ENCODE data around the gene TWF1.
"Not testable (repeated sequence)": the region's sequence is repeated elsewhere in the genome, so short reads cannot be mapped to it uniquely, and the experiment has no call there.

The TWF1 gene

GRCh38 chr12:43805860-43806736 lies at the start of gene TWF1:
TWF1 (minus strand) TSS chr12:43806317; CDS start chr12:43806245, 72 bp downstream.
- peak; percentile 73 to 88 for DNase-seq

DNA sequence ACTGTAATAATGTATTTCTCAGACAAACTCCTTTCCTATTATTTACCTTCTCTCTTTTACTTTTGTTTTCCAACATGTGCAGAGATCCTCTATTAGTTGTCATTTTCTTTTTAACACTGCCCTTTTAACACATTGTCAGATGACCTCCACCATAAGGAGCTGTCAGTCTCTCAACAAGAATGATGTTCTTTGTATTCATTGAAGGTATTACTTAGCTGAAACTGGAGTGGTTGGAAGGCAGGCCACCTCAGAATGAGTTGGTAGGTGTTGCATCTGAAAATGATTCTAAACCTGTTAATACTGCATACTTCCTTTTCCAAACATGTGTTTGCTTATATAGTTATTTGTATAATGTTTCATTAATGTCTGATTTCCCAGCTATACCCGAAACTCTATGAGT lies 46.6 kb upstream of the TWF1 start:
- no peak for DNase-seq

DNA sequence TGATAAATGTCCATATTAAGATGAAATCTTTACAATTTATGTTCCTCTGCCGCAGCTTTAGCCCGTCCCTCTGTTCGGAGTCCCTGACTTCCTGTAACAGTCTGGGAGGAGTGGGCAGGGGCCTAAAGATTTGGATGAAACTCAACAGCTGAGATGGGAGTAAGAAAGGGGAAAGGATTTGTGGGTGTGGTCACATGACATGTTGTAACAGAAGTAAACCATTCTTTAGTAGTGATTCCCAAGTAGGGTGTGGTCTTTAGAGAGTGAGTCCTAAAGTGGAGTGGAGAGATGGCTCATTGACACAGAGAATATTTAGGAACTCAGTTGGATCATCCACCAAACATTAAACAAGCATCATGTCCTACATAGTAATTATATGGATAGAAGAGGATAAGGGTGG lies 42.7 kb upstream of the TWF1 start:
- no peak for DNase-seq

- DNase-seq: no peak
These were observed 42.0 kb upstream of the TWF1 start for GRCh38 chr12:43848226-43848507.

- not testable (repeated sequence) for DNase-seq
These were observed 41.5 kb upstream of the TWF1 start for GRCh38 chr12:43847425-43848225.

DNA sequence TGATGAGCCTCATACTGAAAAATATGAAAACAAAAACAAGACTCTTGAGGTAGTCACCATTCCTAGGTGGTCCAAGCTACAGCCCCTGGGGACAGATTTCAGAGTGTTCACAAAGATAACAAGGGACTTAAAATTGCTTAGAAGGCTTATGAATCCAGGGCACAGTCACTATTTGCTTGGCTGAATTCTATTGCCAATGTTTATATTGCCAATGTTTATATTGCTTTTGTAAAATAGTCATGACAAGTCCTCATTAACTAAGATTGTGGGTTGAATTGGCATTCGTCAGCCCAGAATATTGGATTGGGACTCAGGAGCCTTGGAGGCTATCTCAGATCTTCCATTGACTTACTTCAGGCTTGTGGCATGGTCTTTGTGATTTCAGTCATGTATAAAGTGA lies 36.1 kb upstream of the TWF1 start:
- DNase-seq: no peak

DNA sequence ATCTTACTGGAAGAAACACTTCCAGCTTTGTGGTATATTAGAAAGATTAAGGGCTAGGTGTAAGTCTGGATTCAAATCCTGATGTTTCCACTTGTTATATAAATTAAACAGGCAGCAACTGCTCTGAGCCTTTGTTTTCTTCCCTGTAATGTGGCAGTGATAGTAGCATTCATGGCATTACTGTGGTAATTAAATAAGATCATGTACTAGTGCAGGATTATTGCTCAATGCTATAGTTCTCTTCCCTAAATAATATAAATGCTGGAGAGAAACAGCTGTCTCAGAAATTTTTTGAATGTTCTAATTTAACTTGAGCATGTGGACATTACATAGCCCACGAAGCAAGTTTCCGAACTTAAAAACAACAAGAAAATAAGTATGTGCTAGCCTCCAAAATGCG lies 35.1 kb upstream of the TWF1 start:
- no peak for DNase-seq

DNA sequence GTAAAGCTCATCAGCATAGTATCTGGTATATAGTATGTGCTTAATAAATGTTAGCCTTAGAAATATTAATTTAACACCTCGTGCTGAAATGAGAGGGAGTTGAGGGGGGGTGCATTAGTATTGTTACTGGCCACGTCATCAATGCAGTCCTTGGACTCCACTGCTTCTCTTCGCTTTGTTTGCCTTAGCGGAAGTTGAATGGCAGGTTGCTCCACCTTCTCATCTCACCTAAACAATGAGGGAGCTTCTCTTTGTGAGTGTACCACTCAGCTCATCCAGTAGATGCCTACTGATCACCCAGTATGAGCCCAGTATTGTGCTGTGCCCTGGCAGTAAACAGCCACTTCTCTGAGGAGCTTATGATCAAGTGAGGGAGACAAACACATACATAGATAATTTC lies 34.2 kb upstream of the TWF1 start:
- no peak for DNase-seq

DNA sequence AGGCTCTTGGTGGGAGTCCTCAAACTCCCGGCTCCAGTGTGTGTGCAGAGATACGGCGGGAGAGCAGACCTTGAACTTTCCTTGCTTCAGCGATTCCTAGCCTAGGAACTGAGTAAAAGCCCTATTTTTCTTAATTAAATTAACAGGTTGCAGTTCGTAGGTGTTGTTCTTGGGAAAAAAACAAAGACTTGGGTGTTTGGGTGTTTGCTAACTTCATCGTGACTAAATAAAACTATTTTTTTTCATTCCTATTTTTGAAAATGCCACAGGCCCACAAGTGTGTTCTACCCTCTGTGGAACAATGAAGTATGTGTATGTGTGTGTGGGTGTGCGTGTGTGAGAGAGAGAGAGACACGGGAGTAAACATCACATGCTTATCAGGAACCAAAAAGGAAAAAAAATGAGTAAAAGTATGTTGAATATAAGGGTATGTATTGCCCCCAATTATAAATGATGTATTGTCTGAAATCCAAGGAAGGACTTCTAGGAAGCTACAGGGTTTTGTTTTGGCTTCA lies 30.4 kb upstream of the TWF1 start:
- DNase-seq: peak; percentile 47 to 59

DNA sequence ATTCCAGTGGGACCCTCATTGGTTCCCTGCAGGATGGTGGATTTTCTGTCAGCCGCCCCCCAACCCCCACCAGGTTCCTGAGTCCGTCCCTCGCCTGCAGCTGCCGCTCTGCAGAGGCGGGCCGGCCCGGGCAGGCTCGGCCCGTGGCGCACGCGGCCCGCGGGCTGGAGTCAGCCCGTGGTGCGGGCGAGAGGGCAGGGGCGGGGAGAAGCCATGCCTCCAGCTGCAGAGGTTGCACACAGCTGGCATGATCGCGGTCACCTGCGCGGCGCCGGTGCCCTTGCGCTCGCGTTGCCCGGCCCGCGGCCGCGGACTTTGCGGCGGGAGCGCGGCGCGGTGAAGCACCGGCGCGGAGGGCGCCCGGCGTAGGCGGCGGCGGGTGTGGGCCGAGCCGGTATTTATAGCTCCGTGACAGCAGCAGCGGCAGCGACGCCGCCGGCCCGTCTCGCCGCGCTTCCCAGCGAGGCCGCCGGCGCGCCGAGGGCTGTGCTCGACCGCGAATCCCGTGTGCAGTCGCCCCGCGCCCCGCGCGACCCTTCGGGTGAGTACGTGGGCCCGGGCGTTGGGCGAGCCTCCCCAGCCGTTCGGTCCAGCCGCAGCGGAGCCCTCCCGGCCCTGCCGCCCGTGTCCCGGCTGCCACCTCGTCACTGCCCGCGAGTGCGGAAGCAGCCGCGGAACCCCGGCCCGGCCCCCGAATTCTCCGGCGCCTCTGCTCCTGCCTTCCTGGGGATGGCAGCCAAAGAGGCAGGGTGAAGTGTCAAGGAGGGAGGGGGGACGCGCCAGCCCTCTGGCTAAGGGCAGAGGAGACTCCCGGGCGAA lies 29.7 kb upstream of the TWF1 start, which contains the start of gene TMEM117:
TSS of gene TMEM117 (plus strand) at position 426 of the 819 bp plus-strand sequence.
- DNase-seq: peak; percentile 10 to 86

GRCh38 chr12:43835264-43835655 lies 29.1 kb upstream of the TWF1 start:
- peak in 1 of 2 experiments; percentile 62 for DNase-seq

- DNase-seq: no peak
These were observed 26.5 kb upstream of the TWF1 start for GRCh38 chr12:43832463-43833168.

DNA sequence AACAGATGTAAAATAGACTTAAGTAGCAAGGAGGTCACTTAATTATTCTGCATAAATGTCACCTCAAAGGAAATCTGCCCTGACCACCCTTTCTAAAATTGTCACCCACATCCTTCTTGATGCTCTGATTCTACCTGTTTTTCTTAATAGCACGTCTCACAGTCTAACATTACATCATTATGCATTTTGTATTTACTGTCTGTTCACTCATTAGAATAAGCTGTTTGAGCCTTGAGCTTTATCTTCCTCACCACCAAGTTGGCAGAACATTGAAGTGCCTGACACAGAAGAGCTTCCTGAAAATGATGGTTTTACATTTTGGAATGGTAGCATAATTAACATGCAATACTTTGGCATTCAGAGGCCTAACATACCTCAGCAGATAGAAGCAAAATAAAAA lies 21.0 kb upstream of the TWF1 start:
- peak in 1 of 2 experiments; percentile 8 for DNase-seq

GRCh38 chr12:43826681-43827080 lies 20.6 kb upstream of the TWF1 start:
- no peak for DNase-seq

DNA sequence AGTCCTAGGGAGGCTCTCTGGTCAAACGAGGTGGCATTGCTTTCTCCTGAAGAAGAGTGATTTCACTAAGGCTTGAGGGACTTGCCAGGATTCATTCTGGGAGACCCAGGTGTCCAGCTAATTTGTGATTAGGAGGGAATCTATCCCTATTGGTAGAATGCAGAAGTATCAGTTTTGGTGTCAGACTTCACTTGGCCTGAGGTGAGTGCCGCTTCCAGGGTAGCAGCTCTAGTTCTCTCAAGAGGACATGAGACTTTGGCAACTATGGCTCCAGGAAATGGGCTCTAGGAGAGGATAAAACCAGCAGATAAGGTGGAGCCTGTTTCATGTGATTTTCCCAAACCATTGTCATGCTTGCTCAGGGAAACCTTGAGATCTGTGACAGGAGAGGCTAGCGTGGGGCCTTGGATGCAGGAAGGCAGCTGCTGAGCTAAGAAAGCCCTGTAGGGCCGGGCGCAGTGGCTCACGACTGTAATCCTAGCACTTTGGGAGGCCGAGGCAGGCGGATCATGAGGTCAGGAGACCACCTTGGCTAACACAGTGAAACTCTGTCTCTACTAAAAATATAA lies 18.2 kb upstream of the TWF1 start:
- no peak for DNase-seq

GRCh38 chr12:43816168-43816567 lies 10.1 kb upstream of the TWF1 start:
- no peak for DNase-seq

GRCh38 chr12:43815416-43815815 lies 9.3 kb upstream of the TWF1 start:
- DNase-seq: peak; percentile 29 to 41

GRCh38 chr12:43812926-43813325 lies 6.8 kb upstream of the TWF1 start:
- DNase-seq: no peak

GRCh38 chr12:43812057-43812456 lies 5.9 kb upstream of the TWF1 start:
- DNase-seq: no peak

DNA sequence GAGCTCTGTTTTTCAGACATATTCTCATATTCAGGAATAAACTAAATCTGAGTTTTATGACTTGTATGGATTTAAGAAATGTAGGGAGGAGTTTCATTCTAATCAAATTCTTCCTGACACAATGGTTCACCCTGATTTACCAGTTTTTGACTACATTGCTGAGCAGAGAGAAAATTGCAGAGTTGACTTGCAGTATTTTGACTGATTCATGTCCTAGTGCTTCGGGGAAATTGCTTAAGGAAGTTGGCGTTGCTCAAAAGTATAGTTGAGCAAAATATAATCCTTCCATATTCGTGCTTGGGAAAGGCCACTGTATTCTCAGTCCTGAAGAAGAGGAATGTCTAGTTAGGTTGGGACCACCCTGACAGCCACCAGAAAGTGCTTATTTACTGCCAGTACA lies 1.3 kb upstream of the TWF1 start:
- DNase-seq: no peak

- DNase-seq: peak in 1 of 2 experiments; percentile 11
These were observed 588 bp upstream of the TWF1 start for GRCh38 chr12:43806737-43807072.
